AG04450 (cell line): Measurements from ENCODE around the gene GSC. TPM values are rescaled to one million over a fixed set of nuclear protein-coding genes. Genes with fewer than 3 reads are reported as not detected.

ENCODE experiments used
- CTCF ChIA-PET: fragments of 300-600, 350-600 bp; formaldehyde crosslinking; extraction: SDS; loops from one replicate; lab custom pipeline; 2022; ENCODE audit warnings: antibody characterized with exemption, inconsistent platforms; lab: Charles Lee
- POLR2A ChIA-PET: fragments of 350-600 bp; formaldehyde crosslinking; extraction: SDS; loops from one replicate; lab custom pipeline; 2021; ENCODE audit warnings: antibody characterized with exemption, inconsistent platforms; lab: Yijun Ruan, JAX
- DNase-seq: peaks from one replicate; pipeline ENCODE4 v3.0.0-alpha.2; 2011; ENCODE audit warnings: low read depth, low spot score
- H3K27ac ChIP-seq: one replicate; pipeline ENCODE4 v1.5.1; 2012; ENCODE audit warnings: low read depth, low read length, control low read depth
- H3K27me3 ChIP-seq: one replicate; pipeline ENCODE4 v1.6.0; 2012; ENCODE audit warnings: low read length; ENCODE audit not compliant: control insufficient read depth, insufficient read depth
- H3K4me3 ChIP-seq: 2 replicates; pipeline ENCODE4 v1.5.1; 2011; ENCODE audit warnings: mild to moderate bottlenecking, low read depth, low read length, control low read depth
- H3K9me3 ChIP-seq: 2 replicates; pipeline ENCODE4 v1.5.1; 2012; ENCODE audit warnings: low read length; ENCODE audit not compliant: control insufficient read depth, insufficient read depth
- CTCF ChIP-seq: IDR thresholded peaks from 2 replicates; pipeline ENCODE4 v1.5.1; 2011; ENCODE audit warnings: low read depth, low read length, control low read depth, inconsistent platforms
- polyA plus RNA-seq: library from polyadenylated mRNA; depleted of rRNA; stranded (reverse); fragments of >200 nt; gene quantifications from 2 replicates; pipeline ENCODE4 v1.2.3, GENCODE V29; 2011

The GSC gene
- polyA plus RNA-seq, 1 experiment, result not detected

GRCh38 chr14:94787092-94787491 is 17.2 kb upstream of the GSC start:
- H3K4me3 ChIP-seq, result no peak overlapping the region
- CTCF ChIA-PET, result no interaction called here
- H3K27ac ChIP-seq, result no peak overlapping the region
- no peak for DNase-seq
- POLR2A ChIA-PET, result no interaction called here
- H3K9me3 ChIP-seq, result no peaks in the 10 kb centered on the region; the same call in 1 of the 2 replicates
- TF ChIP-seq CTCF, result no peak
- H3K27me3 ChIP-seq, result no peaks in the 10 kb centered on the region

GRCh38 chr14:94780536-94781399 is 10.9 kb upstream of the GSC start:
- ChIA-PET POLR2A (no interaction called here), CTCF (no interaction called here)
- DNase-seq, result no peak
- Histone ChIP-seq H3K4me3 (no peak overlapping the region), H3K9me3 (no peaks in the 10 kb centered on the region), H3K27ac (no peak overlapping the region), H3K27me3 (no peaks in the 10 kb centered on the region)
- TF ChIP-seq CTCF, result no peak

- peaks cover 10% of the 10 kb centered on the region for H3K27me3 ChIP-seq
- no peaks in the 10 kb centered on the region for H3K9me3 ChIP-seq
- ChIA-PET CTCF (no interaction called here), POLR2A (no interaction called here)
- H3K4me3 ChIP-seq, result no peak overlapping the region
- TF ChIP-seq CTCF, result no peak
- no peak for DNase-seq
- no peak overlapping the region for H3K27ac ChIP-seq
Observed at GRCh38 chr14:94779713-94780112, 9.8 kb upstream of the GSC start.

- Histone ChIP-seq H3K9me3 (peaks cover 11% of the 10 kb centered on the region; the same call in 1 of the 2 replicates), H3K27ac (no peak overlapping the region), H3K27me3 (peaks cover 45% of the 10 kb centered on the region), H3K4me3 (no peak overlapping the region)
- ChIA-PET POLR2A (no interaction called here), CTCF (no interaction called here)
- DNase-seq, result no peak
- TF ChIP-seq CTCF, result no peak
Observed at GRCh38 chr14:94775871-94776210, 5.9 kb upstream of the GSC start.

GRCh38 chr14:94775091-94775870 is 5.4 kb upstream of the GSC start:
- TF ChIP-seq CTCF, result no peak
- Histone ChIP-seq H3K27me3 (peaks cover 51% of the 10 kb centered on the region), H3K27ac (no peak overlapping the region), H3K4me3 (no peak overlapping the region), H3K9me3 (peaks cover 13% of the 10 kb centered on the region; the same call in 1 of the 2 replicates)
- POLR2A ChIA-PET, result no interaction called here
- CTCF ChIA-PET, result no interaction called here
- no peak for DNase-seq
